HG02610 (cell line): ENCODE measurements around the gene PXMP4.
"Not testable (repeated sequence)": the region's sequence is repeated elsewhere in the genome, so short reads cannot be mapped to it uniquely, and the experiment has no call there.

Source experiments
- ATAC-seq: cut with Tn5 transposase; IDR thresholded peaks from one replicate; pipeline ENCODE4 v1.9.1; 2021; ENCODE audit warnings: mild to moderate bottlenecking, moderate library complexity; ENCODE audit not compliant: unreplicated experiment

Gene PXMP4

GRCh38 chr20:33704197-33704924 is 15.7 kb downstream of the PXMP4 start:
- no peak for ATAC-seq

GRCh38 chr20:33703498-33704137 is 16.5 kb downstream of the PXMP4 start:
- no peak for ATAC-seq

- ATAC-seq: no peak
Observed at GRCh38 chr20:33702861-33703260, 17.2 kb downstream of the PXMP4 start.

GRCh38 chr20:33701629-33702450 is 18.3 kb downstream of the PXMP4 start:
- no peak for ATAC-seq

- not testable (repeated sequence) for ATAC-seq
Observed at GRCh38 chr20:33700696-33701441, 19.2 kb downstream of the PXMP4 start.

- not testable (repeated sequence) for ATAC-seq
Observed at GRCh38 chr20:33698966-33699365, 21.1 kb downstream of the PXMP4 start.

GRCh38 chr20:33697129-33697528 is 23.0 kb downstream of the PXMP4 start:
- ATAC-seq: no peak

GRCh38 chr20:33696448-33696847 is 23.7 kb downstream of the PXMP4 start:
- ATAC-seq: no peak

- ATAC-seq: no peak
Observed at GRCh38 chr20:33694639-33695012, 25.5 kb downstream of the PXMP4 start.

GRCh38 chr20:33693741-33694638 is 26.1 kb downstream of the PXMP4 start:
- ATAC-seq: no peak

GRCh38 chr20:33693289-33693688 is 26.8 kb downstream of the PXMP4 start:
- no peak for ATAC-seq

- ATAC-seq: no peak
Observed at GRCh38 chr20:33689973-33690372, 30.1 kb downstream of the PXMP4 start.

GRCh38 chr20:33689493-33689892 is 30.6 kb downstream of the PXMP4 start:
- no peak for ATAC-seq

GRCh38 chr20:33688938-33689424 is 31.1 kb downstream of the PXMP4 start:
- no peak for ATAC-seq

- ATAC-seq: no peak
Observed at GRCh38 chr20:33687993-33688937, 31.8 kb downstream of the PXMP4 start.

- no peak for ATAC-seq
Observed at GRCh38 chr20:33687370-33687915, 32.7 kb downstream of the PXMP4 start.

GRCh38 chr20:33686984-33687366 is 33.1 kb downstream of the PXMP4 start:
- ATAC-seq: no peak
